ENCODE data around the gene PEX1.

PEX1 gene

GRCh38 chr7:92550194-92550593 lies 21.9 kb upstream of the PEX1 start:
- Histone ChIP-seq H3K9me3 (ENCODE audit: control insufficient read depth, insufficient read depth, low read depth, low read length) (no peaks in the 10 kb centered on the region), H3K4me1 (ENCODE audit: control insufficient read depth, insufficient read depth, low read length) (no peaks in the 10 kb centered on the region), H3K27ac (ENCODE audit: extremely low read depth, low read depth, low read length) (no peak overlapping the region), H3K36me3 (ENCODE audit: control insufficient read depth in 2 of 2, insufficient read depth in 1 of 2, low read length in 2 of 2) (no peaks in the 10 kb centered on the region), H3K4me3 (ENCODE audit: low read depth, low read length) (no peak overlapping the region)
- ChIA-PET CTCF (interaction anchor here (0.7 kb wide), 1 partner anchor 61 kb away, joined by 6 read pairs; no protein-coding TSS in a partner anchor), POLR2A (interaction anchor here (1.7 kb wide), 1 partner anchor 22 kb away, joined by 8 read pairs; the partner anchor contains the start of genes PEX1 and RBM48)
- TF ChIP-seq ZNF354C (tag by site-specific recombination; IDR thresholded peaks at IDR 0.05; ENCODE audit: borderline replicate concordance, low read depth) (no peak), FEZF1 (tag by site-specific recombination; IDR thresholded peaks at IDR 0.05) (no peak), ZNF501 (tag by site-specific recombination; IDR thresholded peaks at IDR 0.05) (no peak), ZNF654 (tag by site-specific recombination; IDR thresholded peaks at IDR 0.05; ENCODE audit: low read depth) (no peak), BCL11A (tag by site-specific recombination; IDR thresholded peaks at IDR 0.05; ENCODE audit: low read depth) (no peak), ZNF600 (tag by site-specific recombination; IDR thresholded peaks at IDR 0.05) (no peak), ZNF423 (tag by site-specific recombination; IDR thresholded peaks at IDR 0.05) (no peak), ZBTB7A (tag by site-specific recombination; IDR thresholded peaks at IDR 0.05; ENCODE audit: low read depth) (no peak), ZNF398 (tag by site-specific recombination; IDR thresholded peaks at IDR 0.05) (no peak), ZNF433 (tag by site-specific recombination; IDR thresholded peaks at IDR 0.05; ENCODE audit: low read depth) (no peak)
- TF ChIP-seq, protein P1, sequence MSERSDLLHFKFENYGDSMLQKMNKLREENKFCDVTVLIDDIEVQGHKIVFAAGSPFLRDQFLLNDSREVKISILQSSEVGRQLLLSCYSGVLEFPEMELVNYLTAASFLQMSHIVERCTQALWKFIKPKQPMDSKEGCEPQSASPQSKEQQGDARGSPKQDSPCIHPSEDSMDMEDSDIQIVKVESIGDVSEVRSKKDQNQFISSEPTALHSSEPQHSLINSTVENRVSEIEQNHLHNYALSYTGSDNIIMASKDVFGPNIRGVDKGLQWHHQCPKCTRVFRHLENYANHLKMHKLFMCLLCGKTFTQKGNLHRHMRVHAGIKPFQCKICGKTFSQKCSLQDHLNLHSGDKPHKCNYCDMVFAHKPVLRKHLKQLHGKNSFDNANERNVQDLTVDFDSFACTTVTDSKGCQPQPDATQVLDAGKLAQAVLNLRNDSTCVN (tag by site-specific recombination; optimal IDR thresholded peaks at IDR 0.05): no peak
- TF ChIP-seq, protein P2, sequence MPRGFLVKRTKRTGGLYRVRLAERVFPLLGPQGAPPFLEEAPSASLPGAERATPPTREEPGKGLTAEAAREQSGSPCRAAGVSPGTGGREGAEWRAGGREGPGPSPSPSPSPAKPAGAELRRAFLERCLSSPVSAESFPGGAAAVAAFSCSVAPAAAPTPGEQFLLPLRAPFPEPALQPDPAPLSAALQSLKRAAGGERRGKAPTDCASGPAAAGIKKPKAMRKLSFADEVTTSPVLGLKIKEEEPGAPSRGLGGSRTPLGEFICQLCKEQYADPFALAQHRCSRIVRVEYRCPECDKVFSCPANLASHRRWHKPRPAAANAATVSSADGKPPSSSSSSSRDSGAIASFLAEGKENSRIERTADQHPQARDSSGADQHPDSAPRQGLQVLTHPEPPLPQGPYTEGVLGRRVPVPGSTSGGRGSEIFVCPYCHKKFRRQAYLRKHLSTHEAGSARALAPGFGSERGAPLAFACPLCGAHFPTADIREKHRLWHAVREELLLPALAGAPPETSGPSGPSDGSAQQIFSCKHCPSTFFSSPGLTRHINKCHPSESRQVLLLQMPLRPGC (tag by site-specific recombination; IDR thresholded peaks at IDR 0.05): no peak
- TF ChIP-seq, protein P3, sequence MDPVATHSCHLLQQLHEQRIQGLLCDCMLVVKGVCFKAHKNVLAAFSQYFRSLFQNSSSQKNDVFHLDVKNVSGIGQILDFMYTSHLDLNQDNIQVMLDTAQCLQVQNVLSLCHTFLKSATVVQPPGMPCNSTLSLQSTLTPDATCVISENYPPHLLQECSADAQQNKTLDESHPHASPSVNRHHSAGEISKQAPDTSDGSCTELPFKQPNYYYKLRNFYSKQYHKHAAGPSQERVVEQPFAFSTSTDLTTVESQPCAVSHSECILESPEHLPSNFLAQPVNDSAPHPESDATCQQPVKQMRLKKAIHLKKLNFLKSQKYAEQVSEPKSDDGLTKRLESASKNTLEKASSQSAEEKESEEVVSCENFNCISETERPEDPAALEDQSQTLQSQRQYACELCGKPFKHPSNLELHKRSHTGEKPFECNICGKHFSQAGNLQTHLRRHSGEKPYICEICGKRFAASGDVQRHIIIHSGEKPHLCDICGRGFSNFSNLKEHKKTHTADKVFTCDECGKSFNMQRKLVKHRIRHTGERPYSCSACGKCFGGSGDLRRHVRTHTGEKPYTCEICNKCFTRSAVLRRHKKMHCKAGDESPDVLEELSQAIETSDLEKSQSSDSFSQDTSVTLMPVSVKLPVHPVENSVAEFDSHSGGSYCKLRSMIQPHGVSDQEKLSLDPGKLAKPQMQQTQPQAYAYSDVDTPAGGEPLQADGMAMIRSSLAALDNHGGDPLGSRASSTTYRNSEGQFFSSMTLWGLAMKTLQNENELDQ (tag by site-specific recombination; IDR thresholded peaks at IDR 0.05; ENCODE audit: low read depth): no peak

GRCh38 chr7:92547579-92547978 lies 19.3 kb upstream of the PEX1 start:
- no peak overlapping the region for H3K27ac ChIP-seq (ENCODE audit: extremely low read depth, low read depth, low read length)
- no peaks in the 10 kb centered on the region for H3K36me3 ChIP-seq (ENCODE audit: control insufficient read depth in 2 of 2, insufficient read depth in 1 of 2, low read length in 2 of 2)
- H3K9me3 ChIP-seq (ENCODE audit: control insufficient read depth, insufficient read depth, low read depth, low read length): no peaks in the 10 kb centered on the region
- H3K4me3 ChIP-seq (ENCODE audit: low read depth, low read length): no peak overlapping the region
- CTCF ChIA-PET: no interaction called here
- POLR2A ChIA-PET: no interaction called here
- H3K4me1 ChIP-seq (ENCODE audit: control insufficient read depth, insufficient read depth, low read length): no peaks in the 10 kb centered on the region
- TF ChIP-seq ZNF138 (tag by site-specific recombination; IDR thresholded peaks at IDR 0.05; ENCODE audit: borderline replicate concordance): no peak
- TF ChIP-seq, protein P4, sequence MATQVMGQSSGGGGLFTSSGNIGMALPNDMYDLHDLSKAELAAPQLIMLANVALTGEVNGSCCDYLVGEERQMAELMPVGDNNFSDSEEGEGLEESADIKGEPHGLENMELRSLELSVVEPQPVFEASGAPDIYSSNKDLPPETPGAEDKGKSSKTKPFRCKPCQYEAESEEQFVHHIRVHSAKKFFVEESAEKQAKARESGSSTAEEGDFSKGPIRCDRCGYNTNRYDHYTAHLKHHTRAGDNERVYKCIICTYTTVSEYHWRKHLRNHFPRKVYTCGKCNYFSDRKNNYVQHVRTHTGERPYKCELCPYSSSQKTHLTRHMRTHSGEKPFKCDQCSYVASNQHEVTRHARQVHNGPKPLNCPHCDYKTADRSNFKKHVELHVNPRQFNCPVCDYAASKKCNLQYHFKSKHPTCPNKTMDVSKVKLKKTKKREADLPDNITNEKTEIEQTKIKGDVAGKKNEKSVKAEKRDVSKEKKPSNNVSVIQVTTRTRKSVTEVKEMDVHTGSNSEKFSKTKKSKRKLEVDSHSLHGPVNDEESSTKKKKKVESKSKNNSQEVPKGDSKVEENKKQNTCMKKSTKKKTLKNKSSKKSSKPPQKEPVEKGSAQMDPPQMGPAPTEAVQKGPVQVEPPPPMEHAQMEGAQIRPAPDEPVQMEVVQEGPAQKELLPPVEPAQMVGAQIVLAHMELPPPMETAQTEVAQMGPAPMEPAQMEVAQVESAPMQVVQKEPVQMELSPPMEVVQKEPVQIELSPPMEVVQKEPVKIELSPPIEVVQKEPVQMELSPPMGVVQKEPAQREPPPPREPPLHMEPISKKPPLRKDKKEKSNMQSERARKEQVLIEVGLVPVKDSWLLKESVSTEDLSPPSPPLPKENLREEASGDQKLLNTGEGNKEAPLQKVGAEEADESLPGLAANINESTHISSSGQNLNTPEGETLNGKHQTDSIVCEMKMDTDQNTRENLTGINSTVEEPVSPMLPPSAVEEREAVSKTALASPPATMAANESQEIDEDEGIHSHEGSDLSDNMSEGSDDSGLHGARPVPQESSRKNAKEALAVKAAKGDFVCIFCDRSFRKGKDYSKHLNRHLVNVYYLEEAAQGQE (tag by site-specific recombination; IDR thresholded peaks at IDR 0.05): no peak
- TF ChIP-seq EGR2 (tag by site-specific recombination; IDR thresholded peaks at IDR 0.05; ENCODE audit: low read depth): no peak
- TF ChIP-seq ZNF549 (tag by site-specific recombination; IDR thresholded peaks at IDR 0.05): no peak
- TF ChIP-seq ZNF175 (tag by site-specific recombination; IDR thresholded peaks at IDR 0.05): no peak
- TF ChIP-seq, protein P5, sequence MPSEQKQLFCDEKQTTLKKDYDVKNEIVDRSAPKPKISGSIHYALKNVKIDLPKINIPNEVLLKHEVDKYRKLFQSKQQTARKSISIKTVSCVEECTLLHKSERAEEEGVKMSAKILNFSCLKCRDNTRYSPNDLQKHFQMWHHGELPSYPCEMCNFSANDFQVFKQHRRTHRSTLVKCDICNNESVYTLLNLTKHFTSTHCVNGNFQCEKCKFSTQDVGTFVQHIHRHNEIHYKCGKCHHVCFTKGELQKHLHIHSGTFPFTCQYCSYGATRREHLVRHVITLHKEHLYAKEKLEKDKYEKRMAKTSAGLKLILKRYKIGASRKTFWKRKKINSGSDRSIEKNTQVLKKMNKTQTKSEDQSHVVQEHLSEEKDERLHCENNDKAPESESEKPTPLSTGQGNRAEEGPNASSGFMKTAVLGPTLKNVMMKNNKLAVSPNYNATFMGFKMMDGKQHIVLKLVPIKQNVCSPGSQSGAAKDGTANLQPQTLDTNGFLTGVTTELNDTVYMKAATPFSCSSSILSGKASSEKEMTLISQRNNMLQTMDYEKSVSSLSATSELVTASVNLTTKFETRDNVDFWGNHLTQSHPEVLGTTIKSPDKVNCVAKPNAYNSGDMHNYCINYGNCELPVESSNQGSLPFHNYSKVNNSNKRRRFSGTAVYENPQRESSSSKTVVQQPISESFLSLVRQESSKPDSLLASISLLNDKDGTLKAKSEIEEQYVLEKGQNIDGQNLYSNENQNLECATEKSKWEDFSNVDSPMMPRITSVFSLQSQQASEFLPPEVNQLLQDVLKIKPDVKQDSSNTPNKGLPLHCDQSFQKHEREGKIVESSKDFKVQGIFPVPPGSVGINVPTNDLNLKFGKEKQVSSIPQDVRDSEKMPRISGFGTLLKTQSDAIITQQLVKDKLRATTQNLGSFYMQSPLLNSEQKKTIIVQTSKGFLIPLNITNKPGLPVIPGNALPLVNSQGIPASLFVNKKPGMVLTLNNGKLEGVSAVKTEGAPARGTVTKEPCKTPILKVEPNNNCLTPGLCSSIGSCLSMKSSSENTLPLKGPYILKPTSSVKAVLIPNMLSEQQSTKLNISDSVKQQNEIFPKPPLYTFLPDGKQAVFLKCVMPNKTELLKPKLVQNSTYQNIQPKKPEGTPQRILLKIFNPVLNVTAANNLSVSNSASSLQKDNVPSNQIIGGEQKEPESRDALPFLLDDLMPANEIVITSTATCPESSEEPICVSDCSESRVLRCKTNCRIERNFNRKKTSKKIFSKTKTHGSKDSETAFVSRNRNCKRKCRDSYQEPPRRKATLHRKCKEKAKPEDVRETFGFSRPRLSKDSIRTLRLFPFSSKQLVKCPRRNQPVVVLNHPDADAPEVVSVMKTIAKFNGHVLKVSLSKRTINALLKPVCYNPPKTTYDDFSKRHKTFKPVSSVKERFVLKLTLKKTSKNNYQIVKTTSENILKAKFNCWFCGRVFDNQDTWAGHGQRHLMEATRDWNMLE (tag by site-specific recombination; conservative IDR thresholded peaks at IDR 0.05; ENCODE audit: low read depth): no peak
